Hematopoietic multipotent progenitor cell treated with erythropoietin and hydrocortisone succinate and interleukin-3 and kit ligand, for 17 days (in vitro differentiated cells): ENCODE measurements around the gene APEH.

Experiments used
- DNase-seq: peaks from one replicate; pipeline ENCODE4 v3.0.0-alpha.2; 2015; ENCODE audit warnings: low spot score

Gene APEH

GRCh38 chr3:49714728-49715550 is 40.8 kb downstream of the APEH start:
- no peak for DNase-seq

GRCh38 chr3:49715611-49716121 is 41.5 kb downstream of the APEH start:
- no peak for DNase-seq

GRCh38 chr3:49716169-49716568 is 42.0 kb downstream of the APEH start:
- no peak for DNase-seq

- DNase-seq = no peak
These were observed 42.6 kb downstream of the APEH start for GRCh38 chr3:49716691-49717210.

GRCh38 chr3:49717211-49717958 is 43.2 kb downstream of the APEH start:
- no peak for DNase-seq

- DNase-seq = no peak
These were observed 44.1 kb downstream of the APEH start for GRCh38 chr3:49717959-49718857.

GRCh38 chr3:49718858-49719213 is 44.7 kb downstream of the APEH start:
- no peak for DNase-seq

- DNase-seq = peak; percentile 83
These were observed 45.2 kb downstream of the APEH start, which contains the start of gene AMIGO3 for GRCh38 chr3:49719214-49719884. TSS of gene AMIGO3 (minus strand) at chr3:49719684. CDS start at chr3:49719465, 219 bp downstream.

GRCh38 chr3:49720855-49721595 is 46.9 kb downstream of the APEH start:
- DNase-seq = no peak

- no peak for DNase-seq
These were observed 47.4 kb downstream of the APEH start for GRCh38 chr3:49721596-49721895.

GRCh38 chr3:49721896-49722781 is 48.0 kb downstream of the APEH start:
- no peak for DNase-seq

- no peak for DNase-seq
These were observed 48.7 kb downstream of the APEH start for GRCh38 chr3:49722896-49723295.

- DNase-seq = peak; percentile 42
These were observed 49.1 kb downstream of the APEH start for GRCh38 chr3:49723296-49723627.

- DNase-seq = peak; percentile 91
These were observed 49.7 kb downstream of the APEH start, which contains the start of gene GMPPB for GRCh38 chr3:49723628-49724551. TSS of gene GMPPB (minus strand) at chr3:49723951. CDS start at chr3:49723726, 225 bp downstream.

- DNase-seq = no peak
These were observed 50.4 kb downstream of the APEH start for GRCh38 chr3:49724586-49724985.

GRCh38 chr3:49725906-49726681 is 51.9 kb downstream of the APEH start:
- DNase-seq = no peak

GRCh38 chr3:49727154-49727923 is 53.2 kb downstream of the APEH start:
- DNase-seq = no peak
